ENCODE measurements around the gene IL27RA. TPM values are rescaled to one million over a fixed set of nuclear protein-coding genes. Genes with fewer than 3 reads are reported as not detected.
A peak's percentile ranks its signal among the peaks of the same experiment; 100 is the strongest.

Gene IL27RA
- total RNA-seq, 1 experiment from 2014 or later, result 0.67 TPM

DNA sequence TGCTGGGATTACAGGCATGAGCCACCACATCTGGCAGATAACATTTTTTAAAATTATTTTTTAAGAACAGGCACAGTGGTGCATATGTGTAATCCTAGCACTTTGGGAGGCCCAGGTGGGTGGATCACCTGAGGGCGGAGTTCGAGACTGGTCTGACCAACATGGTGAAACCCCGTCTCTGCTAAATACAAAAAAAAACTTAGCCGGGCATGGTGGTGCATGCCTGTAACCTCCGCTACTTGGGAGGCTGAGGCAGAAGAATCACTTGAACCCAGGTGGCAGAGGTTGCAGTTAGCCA is 30.9 kb downstream of the IL27RA start:
- Histone ChIP-seq H3K27me3 (ENCODE audit: low read length) (no peaks in the 10 kb centered on the region), H3K4me3 (ENCODE audit: low read length) (no peak overlapping the region), H4K20me1 (ENCODE audit: insufficient read depth, low read depth, low read length) (no peaks in the 10 kb centered on the region), H3K79me2 (ENCODE audit: low read length) (no peaks in the 10 kb centered on the region), H3K9ac (ENCODE audit: low read length) (no peak overlapping the region), H3K4me2 (ENCODE audit: low read depth, low read length, poor library complexity, severe bottlenecking) (no peak overlapping the region), H3K9me2 (replicated peaks; ENCODE audit: insufficient read depth, low read length) (no peaks in the 10 kb centered on the region), H3K4me1 (ENCODE audit: low read length) (no peaks in the 10 kb centered on the region; the same call in 1 of the 2 replicates), H3K27ac (ENCODE audit: low read length) (no peak overlapping the region), H3K9me3 (ENCODE audit: low read length) (no peaks in the 10 kb centered on the region), H2AFZ (ENCODE audit: low read length) (no peak overlapping the region), H3K36me3 (ENCODE audit: insufficient read depth, low read length) (no peaks in the 10 kb centered on the region)
- no peak for DNase-seq

GRCh38 chr19:14063105-14063504 is 31.5 kb downstream of the IL27RA start:
- Histone ChIP-seq H3K4me1 (ENCODE audit: low read length) (no peaks in the 10 kb centered on the region; the same call in 1 of the 2 replicates), H3K9ac (ENCODE audit: low read length) (no peak overlapping the region), H3K36me3 (ENCODE audit: insufficient read depth, low read length) (no peaks in the 10 kb centered on the region), H3K9me3 (ENCODE audit: low read length) (no peaks in the 10 kb centered on the region), H3K27ac (ENCODE audit: low read length) (no peak overlapping the region), H2AFZ (ENCODE audit: low read length) (no peak overlapping the region), H3K79me2 (ENCODE audit: low read length) (no peaks in the 10 kb centered on the region), H3K4me2 (ENCODE audit: low read depth, low read length, poor library complexity, severe bottlenecking) (no peak overlapping the region), H3K27me3 (ENCODE audit: low read length) (no peaks in the 10 kb centered on the region), H4K20me1 (ENCODE audit: insufficient read depth, low read depth, low read length) (no peaks in the 10 kb centered on the region), H3K4me3 (ENCODE audit: low read length) (no peak overlapping the region), H3K9me2 (replicated peaks; ENCODE audit: insufficient read depth, low read length) (no peaks in the 10 kb centered on the region)
- DNase-seq, result no peak

DNA sequence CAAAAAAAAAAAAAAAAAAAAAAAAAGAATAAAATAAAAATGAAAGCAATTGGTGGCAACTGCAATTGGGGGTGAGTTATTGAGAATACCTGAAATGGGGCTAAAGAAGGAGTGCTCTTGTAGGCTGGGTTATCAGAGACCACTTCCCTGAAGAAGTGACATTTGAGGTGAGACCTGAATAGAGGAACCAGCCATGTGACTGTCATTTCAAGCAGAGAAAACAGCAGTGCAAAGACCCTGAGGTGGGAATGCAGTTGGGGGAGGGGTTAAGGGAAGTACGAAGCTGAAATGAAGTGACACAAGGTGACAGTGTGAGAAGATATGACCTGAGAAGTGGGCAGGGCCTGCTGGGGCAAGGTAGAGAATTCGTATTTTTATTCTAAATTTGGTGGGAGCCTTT is 34.6 kb downstream of the IL27RA start:
- H3K79me2 ChIP-seq (ENCODE audit: low read length), result no peaks in the 10 kb centered on the region
- H3K9me2 ChIP-seq (replicated peaks; ENCODE audit: insufficient read depth, low read length), result no peaks in the 10 kb centered on the region
- no peaks in the 10 kb centered on the region for H4K20me1 ChIP-seq (ENCODE audit: insufficient read depth, low read depth, low read length)
- H3K27me3 ChIP-seq (ENCODE audit: low read length), result no peaks in the 10 kb centered on the region
- H3K4me1 ChIP-seq (ENCODE audit: low read length), result no peaks in the 10 kb centered on the region
- H3K9me3 ChIP-seq (ENCODE audit: low read length), result no peaks in the 10 kb centered on the region
- no peak overlapping the region for H3K4me2 ChIP-seq (ENCODE audit: low read depth, low read length, poor library complexity, severe bottlenecking)
- no peaks in the 10 kb centered on the region for H3K36me3 ChIP-seq (ENCODE audit: insufficient read depth, low read length)
- no peak overlapping the region for H3K27ac ChIP-seq (ENCODE audit: low read length)
- no peak overlapping the region for H3K9ac ChIP-seq (ENCODE audit: low read length)
- H2AFZ ChIP-seq (ENCODE audit: low read length), result no peak overlapping the region
- no peak overlapping the region for H3K4me3 ChIP-seq (ENCODE audit: low read length)
- DNase-seq, result no peak

DNA sequence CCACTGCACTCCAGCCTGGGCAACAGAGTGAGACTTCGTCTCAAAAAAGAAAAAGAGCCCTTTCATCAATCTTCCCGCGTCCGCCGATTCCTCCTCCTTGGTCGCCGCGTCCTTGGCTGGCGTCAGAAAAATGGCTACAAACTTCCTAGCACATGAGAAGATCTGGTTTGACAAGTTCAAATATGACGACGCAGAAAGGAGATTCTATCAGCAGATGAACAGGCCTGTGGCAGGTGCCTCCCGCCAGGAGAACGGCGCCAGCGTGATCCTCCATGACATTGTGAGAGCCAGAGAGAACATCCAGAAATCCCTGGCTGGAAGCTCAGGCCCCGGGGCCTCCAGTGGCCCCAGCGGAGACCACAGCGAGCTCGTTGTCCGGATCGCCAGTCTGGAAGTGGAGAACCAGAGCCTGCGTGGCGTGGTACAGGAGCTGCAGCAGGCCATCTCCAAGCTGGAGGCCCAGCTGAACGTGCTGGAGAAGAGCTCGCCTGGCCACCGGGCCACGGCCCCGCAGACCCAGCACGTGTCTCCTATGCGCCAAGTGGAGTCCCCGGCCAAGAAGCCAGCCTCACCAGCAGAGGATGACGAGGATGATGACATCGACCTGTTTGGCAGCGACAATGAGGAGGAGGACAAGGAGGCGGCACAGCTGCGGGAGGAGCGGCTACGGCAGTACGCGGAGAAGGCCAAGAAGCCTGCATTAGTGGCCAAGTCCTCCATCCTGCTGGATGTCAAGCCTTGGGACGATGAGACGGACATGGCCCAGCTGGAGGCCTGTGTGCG is 38.9 kb downstream of the IL27RA start:
- Histone ChIP-seq H4K20me1 (ENCODE audit: insufficient read depth, low read depth, low read length) (no peaks in the 10 kb centered on the region), H3K4me2 (ENCODE audit: low read depth, low read length, poor library complexity, severe bottlenecking) (no peak overlapping the region), H3K9me3 (ENCODE audit: low read length) (no peaks in the 10 kb centered on the region), H3K9me2 (replicated peaks; ENCODE audit: insufficient read depth, low read length) (no peaks in the 10 kb centered on the region), H2AFZ (ENCODE audit: low read length) (no peak overlapping the region), H3K36me3 (ENCODE audit: insufficient read depth, low read length) (no peaks in the 10 kb centered on the region), H3K4me3 (ENCODE audit: low read length) (no peak overlapping the region), H3K4me1 (ENCODE audit: low read length) (peaks cover 34% of the 10 kb centered on the region), H3K79me2 (ENCODE audit: low read length) (no peaks in the 10 kb centered on the region), H3K27ac (ENCODE audit: low read length) (no peak overlapping the region), H3K9ac (ENCODE audit: low read length) (no peak overlapping the region), H3K27me3 (ENCODE audit: low read length) (no peaks in the 10 kb centered on the region; the same call in 1 of the 2 replicates)
- DNase-seq, result no peak

GRCh38 chr19:14072535-14073260 is 41.1 kb downstream of the IL27RA start, which contains the start of gene MISP3:
TSS of gene MISP3 (plus strand) at chr19:14072786. CDS start at chr19:14073310, 524 bp downstream.
- Histone ChIP-seq H2AFZ (ENCODE audit: low read length) (peak within 1 kb of the TSS; percentile 94), H3K4me1 (ENCODE audit: low read length) (peaks cover 34% of the 10 kb centered on the region), H3K36me3 (ENCODE audit: insufficient read depth, low read length) (no peaks in the 10 kb centered on the region), H4K20me1 (ENCODE audit: insufficient read depth, low read depth, low read length) (no peaks in the 10 kb centered on the region), H3K27me3 (ENCODE audit: low read length) (no peaks in the 10 kb centered on the region; the same call in 1 of the 2 replicates), H3K9me3 (ENCODE audit: low read length) (no peaks in the 10 kb centered on the region), H3K4me3 (ENCODE audit: low read length) (peak within 1 kb of the TSS; percentile 77), H3K9ac (ENCODE audit: low read length) (peak within 1 kb of the TSS; percentile 75), H3K27ac (ENCODE audit: low read length) (no peak within 1 kb of the TSS), H3K4me2 (ENCODE audit: low read depth, low read length, poor library complexity, severe bottlenecking) (peak within 1 kb of the TSS; percentile 98), H3K9me2 (replicated peaks; ENCODE audit: insufficient read depth, low read length) (no peaks in the 10 kb centered on the region), H3K79me2 (ENCODE audit: low read length) (no peaks in the 10 kb centered on the region)
- peak; percentile 62 for DNase-seq

GRCh38 chr19:14073261-14073924 is 41.8 kb downstream of the IL27RA start:
- H3K36me3 ChIP-seq (ENCODE audit: insufficient read depth, low read length), result no peaks in the 10 kb centered on the region
- no peaks in the 10 kb centered on the region for H4K20me1 ChIP-seq (ENCODE audit: insufficient read depth, low read depth, low read length)
- peak overlapping the region; percentile 98 for H3K4me2 ChIP-seq (ENCODE audit: low read depth, low read length, poor library complexity, severe bottlenecking)
- no peak overlapping the region for H3K27ac ChIP-seq (ENCODE audit: low read length)
- no peaks in the 10 kb centered on the region for H3K9me2 ChIP-seq (replicated peaks; ENCODE audit: insufficient read depth, low read length)
- peak overlapping the region; percentile 85; the same call in 1 of the 2 replicates for H2AFZ ChIP-seq (ENCODE audit: low read length)
- no peaks in the 10 kb centered on the region for H3K79me2 ChIP-seq (ENCODE audit: low read length)
- H3K4me1 ChIP-seq (ENCODE audit: low read length), result peaks cover 34% of the 10 kb centered on the region
- DNase-seq, result peak; percentile 92
- H3K4me3 ChIP-seq (ENCODE audit: low read length), result peak overlapping the region; percentile 77
- H3K9me3 ChIP-seq (ENCODE audit: low read length), result no peaks in the 10 kb centered on the region
- H3K27me3 ChIP-seq (ENCODE audit: low read length), result no peaks in the 10 kb centered on the region; the same call in 1 of the 2 replicates
- peak overlapping the region; percentile 75 for H3K9ac ChIP-seq (ENCODE audit: low read length)

DNA sequence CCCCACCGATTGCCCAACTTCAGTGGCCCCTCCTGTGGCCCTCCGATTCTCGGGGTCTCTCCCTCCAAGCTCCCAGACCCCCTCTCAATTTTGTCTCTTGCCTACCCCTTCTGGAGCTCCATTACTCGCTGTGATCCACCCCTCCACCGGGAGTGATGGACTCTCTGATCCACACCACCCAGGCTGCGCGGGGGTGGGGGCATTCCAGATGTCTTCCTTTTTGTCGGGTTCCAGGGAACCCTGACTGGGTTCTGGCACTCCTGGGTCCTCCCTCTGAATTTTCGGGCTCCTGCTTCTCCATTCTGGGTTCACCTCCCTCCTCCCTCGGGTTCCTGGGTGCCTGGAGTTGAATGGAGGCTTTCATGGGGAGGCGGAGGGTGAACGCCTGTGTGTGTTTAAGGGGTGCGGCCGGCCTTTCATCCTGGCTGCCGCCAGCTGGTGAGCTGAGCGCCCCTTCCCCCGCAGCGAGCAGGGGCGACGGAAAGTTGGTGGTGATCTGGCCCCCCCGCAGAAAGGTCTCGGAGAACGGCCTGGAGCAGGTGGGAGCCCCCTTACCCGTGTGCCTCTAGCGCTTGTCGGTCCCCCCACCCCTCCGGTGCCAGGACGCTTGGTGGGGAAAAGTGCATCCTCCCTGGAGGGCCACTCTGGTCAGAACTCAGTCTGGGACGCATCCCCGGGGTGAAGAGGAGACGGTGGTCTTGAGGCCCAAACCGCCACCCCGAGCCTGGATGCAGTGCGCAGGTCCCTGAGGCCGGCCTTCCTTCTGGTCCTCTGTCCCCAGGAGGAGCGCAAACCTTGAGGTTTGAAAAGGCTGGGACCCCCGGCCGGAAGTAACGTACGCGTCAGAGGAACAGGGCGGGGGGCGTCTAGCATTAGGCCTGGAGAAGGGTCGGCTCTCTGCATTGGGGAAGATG is 42.6 kb downstream of the IL27RA start:
- Histone ChIP-seq H3K27ac (ENCODE audit: low read length) (no peak overlapping the region), H3K9me3 (ENCODE audit: low read length) (no peaks in the 10 kb centered on the region), H3K4me2 (ENCODE audit: low read depth, low read length, poor library complexity, severe bottlenecking) (peak overlapping the region; percentile 98), H3K79me2 (ENCODE audit: low read length) (no peaks in the 10 kb centered on the region), H3K4me1 (ENCODE audit: low read length) (peaks cover 34% of the 10 kb centered on the region), H3K4me3 (ENCODE audit: low read length) (peak overlapping the region; percentile 77), H3K36me3 (ENCODE audit: insufficient read depth, low read length) (no peaks in the 10 kb centered on the region), H3K9me2 (replicated peaks; ENCODE audit: insufficient read depth, low read length) (no peaks in the 10 kb centered on the region), H4K20me1 (ENCODE audit: insufficient read depth, low read depth, low read length) (no peaks in the 10 kb centered on the region), H3K27me3 (ENCODE audit: low read length) (no peaks in the 10 kb centered on the region; the same call in 1 of the 2 replicates), H3K9ac (ENCODE audit: low read length) (peak overlapping the region; percentile 75), H2AFZ (ENCODE audit: low read length) (peak overlapping the region; percentile 85; the same call in 1 of the 2 replicates)
- DNase-seq, result peak; percentile 53

Data from Karpas-422 (cell line).